ENCODE data around the gene AATF. TPM values are rescaled to one million over a fixed set of nuclear protein-coding genes. Genes with fewer than 3 reads are reported as not detected.

Gene AATF
- total RNA-seq, 1 experiment from 2014 or later, result 61.0 TPM

- Mint-ChIP-seq H3K27me3 (ENCODE audit: low read depth) (no peaks in the 10 kb centered on the region), H3K4me1 (peaks cover 5% of the 10 kb centered on the region; the same call in 1 of the 2 replicates), H3K36me3 (no peaks in the 10 kb centered on the region; the same call in 1 of the 2 replicates), H3K9me3 (no peaks in the 10 kb centered on the region), H3K4me3 (no peak overlapping the region), H3K27ac (peak overlapping the region; percentile 16)
- ChIA-PET CTCF (no interaction called here), POLR2A (no interaction called here)
- DNase-seq (ENCODE audit: low spot score) (no peak), ATAC-seq (no peak; the same call in 1 of the 2 replicates)
- TF ChIP-seq SMAD4 (CRISPR knock-in tag; IDR thresholded peaks at IDR 0.05) (no peak), ATF6 (CRISPR knock-in tag; IDR thresholded peaks at IDR 0.05) (no peak), ZNF138 (CRISPR knock-in tag; conservative IDR thresholded peaks at IDR 0.05) (no peak), ZBTB21 (CRISPR knock-in tag; IDR thresholded peaks at IDR 0.05; ENCODE audit: borderline replicate concordance) (no peak), CTCF (IDR thresholded peaks at IDR 0.05) (no peak), HMGA2 (CRISPR knock-in tag; IDR thresholded peaks at IDR 0.05) (no peak), TCF7 (CRISPR knock-in tag; IDR thresholded peaks at IDR 0.05; ENCODE audit: low read depth) (no peak), MLX (CRISPR knock-in tag; IDR thresholded peaks at IDR 0.05) (no peak), NFE2L1 (CRISPR knock-in tag; IDR thresholded peaks at IDR 0.05) (no peak)
- TF ChIP-seq, protein P1, sequence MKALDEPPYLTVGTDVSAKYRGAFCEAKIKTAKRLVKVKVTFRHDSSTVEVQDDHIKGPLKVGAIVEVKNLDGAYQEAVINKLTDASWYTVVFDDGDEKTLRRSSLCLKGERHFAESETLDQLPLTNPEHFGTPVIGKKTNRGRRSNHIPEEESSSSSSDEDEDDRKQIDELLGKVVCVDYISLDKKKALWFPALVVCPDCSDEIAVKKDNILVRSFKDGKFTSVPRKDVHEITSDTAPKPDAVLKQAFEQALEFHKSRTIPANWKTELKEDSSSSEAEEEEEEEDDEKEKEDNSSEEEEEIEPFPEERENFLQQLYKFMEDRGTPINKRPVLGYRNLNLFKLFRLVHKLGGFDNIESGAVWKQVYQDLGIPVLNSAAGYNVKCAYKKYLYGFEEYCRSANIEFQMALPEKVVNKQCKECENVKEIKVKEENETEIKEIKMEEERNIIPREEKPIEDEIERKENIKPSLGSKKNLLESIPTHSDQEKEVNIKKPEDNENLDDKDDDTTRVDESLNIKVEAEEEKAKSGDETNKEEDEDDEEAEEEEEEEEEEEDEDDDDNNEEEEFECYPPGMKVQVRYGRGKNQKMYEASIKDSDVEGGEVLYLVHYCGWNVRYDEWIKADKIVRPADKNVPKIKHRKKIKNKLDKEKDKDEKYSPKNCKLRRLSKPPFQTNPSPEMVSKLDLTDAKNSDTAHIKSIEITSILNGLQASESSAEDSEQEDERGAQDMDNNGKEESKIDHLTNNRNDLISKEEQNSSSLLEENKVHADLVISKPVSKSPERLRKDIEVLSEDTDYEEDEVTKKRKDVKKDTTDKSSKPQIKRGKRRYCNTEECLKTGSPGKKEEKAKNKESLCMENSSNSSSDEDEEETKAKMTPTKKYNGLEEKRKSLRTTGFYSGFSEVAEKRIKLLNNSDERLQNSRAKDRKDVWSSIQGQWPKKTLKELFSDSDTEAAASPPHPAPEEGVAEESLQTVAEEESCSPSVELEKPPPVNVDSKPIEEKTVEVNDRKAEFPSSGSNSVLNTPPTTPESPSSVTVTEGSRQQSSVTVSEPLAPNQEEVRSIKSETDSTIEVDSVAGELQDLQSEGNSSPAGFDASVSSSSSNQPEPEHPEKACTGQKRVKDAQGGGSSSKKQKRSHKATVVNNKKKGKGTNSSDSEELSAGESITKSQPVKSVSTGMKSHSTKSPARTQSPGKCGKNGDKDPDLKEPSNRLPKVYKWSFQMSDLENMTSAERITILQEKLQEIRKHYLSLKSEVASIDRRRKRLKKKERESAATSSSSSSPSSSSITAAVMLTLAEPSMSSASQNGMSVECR (CRISPR knock-in tag; IDR thresholded peaks at IDR 0.05; ENCODE audit: borderline replicate concordance), result no peak
- TF ChIP-seq, protein P2, sequence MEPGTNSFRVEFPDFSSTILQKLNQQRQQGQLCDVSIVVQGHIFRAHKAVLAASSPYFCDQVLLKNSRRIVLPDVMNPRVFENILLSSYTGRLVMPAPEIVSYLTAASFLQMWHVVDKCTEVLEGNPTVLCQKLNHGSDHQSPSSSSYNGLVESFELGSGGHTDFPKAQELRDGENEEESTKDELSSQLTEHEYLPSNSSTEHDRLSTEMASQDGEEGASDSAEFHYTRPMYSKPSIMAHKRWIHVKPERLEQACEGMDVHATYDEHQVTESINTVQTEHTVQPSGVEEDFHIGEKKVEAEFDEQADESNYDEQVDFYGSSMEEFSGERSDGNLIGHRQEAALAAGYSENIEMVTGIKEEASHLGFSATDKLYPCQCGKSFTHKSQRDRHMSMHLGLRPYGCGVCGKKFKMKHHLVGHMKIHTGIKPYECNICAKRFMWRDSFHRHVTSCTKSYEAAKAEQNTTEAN (CRISPR knock-in tag; IDR thresholded peaks at IDR 0.05), result no peak
These were observed 76.5 kb downstream of the AATF start for GRCh38 chr17:37025238-37025637.

GRCh38 chr17:37025847-37026530 is 77.2 kb downstream of the AATF start:
- CTCF ChIA-PET, result no interaction called here
- no peaks in the 10 kb centered on the region for H3K36me3 Mint-ChIP-seq

More at GRCh38 chr17:37025847-37026530, 77.2 kb downstream of the AATF start:
- POLR2A ChIA-PET, result no interaction called here
- peaks cover 5% of the 10 kb centered on the region; the same call in 1 of the 2 replicates for H3K4me1 Mint-ChIP-seq
- H3K27me3 Mint-ChIP-seq (ENCODE audit: low read depth), result no peaks in the 10 kb centered on the region
- no peaks in the 10 kb centered on the region for H3K9me3 Mint-ChIP-seq
- TF ChIP-seq, protein P3, sequence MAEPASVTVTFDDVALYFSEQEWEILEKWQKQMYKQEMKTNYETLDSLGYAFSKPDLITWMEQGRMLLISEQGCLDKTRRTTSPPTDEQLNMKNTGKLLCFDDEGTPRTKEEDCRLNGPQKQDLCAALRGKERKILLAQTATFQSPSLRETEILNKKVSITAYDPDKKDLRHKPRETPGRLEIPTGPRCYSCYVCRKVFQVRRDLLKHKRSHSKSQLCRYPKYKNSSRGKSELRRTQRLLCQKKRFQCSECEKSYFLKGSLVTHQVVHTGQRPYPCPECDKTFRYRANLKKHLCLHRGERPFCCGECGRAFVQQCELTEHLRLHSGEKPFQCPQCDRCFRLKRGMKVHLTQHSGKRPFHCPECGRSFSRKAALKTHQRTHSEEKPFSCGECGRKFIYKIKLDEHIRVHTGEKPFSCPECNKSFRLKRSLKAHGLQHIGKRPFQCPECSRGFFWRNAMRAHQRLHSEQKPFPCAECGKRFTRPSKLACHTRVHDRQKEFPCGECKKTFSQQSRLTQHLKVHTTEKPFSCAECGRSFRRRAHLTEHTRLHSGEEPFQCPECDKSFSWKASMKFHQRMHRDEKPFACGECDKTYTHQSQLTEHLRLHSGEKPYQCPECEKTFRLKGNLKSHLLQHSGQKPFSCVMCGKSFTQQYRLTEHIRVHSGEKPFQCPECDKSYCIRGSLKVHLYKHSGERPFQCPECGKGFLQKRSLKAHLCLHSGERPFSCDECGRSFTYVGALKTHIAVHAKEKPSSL (CRISPR knock-in tag; conservative IDR thresholded peaks at IDR 0.05), result no peak
- TF ChIP-seq TCF7 (CRISPR knock-in tag; IDR thresholded peaks at IDR 0.05; ENCODE audit: low read depth), result no peak
- no peak overlapping the region for H3K27ac Mint-ChIP-seq
- DNase-seq (ENCODE audit: low spot score) (no peak), ATAC-seq (no peak)
- H3K4me3 Mint-ChIP-seq, result no peak overlapping the region

Measured in WTC11 (cell line).